Activated naive CD8-positive, alpha-beta T cell treated with anti-CD3 and anti-CD28 coated beads, Interleukin-2, amount 10 ng/mL, durations not matched to agents 7 days and 5 days (primary cell): ENCODE measurements around the gene ITGB3. TPM values are rescaled to one million over a fixed set of nuclear protein-coding genes. Genes with fewer than 3 reads are reported as not detected.

Experiments
- ATAC-seq: fragments of 150-1000 bp; cut with Tn5 transposase; one replicate; pipeline ENCODE4 v1.10.0; 2021; ENCODE audit warnings: low read depth, moderate library complexity
- POLR2A ChIA-PET: fragments of 350-600 bp; sonication (Branson Sonifier 250); formaldehyde crosslinking; loops from one replicate; lab custom pipeline; 2021; ENCODE audit warnings: antibody characterized with exemption; lab: Charles Lee
- DNase-seq: peaks from one replicate; pipeline ENCODE4 v3.0.0; 2021
- H3K27ac Mint-ChIP-seq: one replicate; pipeline ENCODE4 v1.8.0; 2022; ENCODE audit warnings: mild to moderate bottlenecking, mixed read lengths
- H3K27me3 Mint-ChIP-seq: one replicate; pipeline ENCODE4 v1.8.0; 2022; ENCODE audit warnings: mild to moderate bottlenecking, moderate library complexity, mixed read lengths
- H3K36me3 Mint-ChIP-seq: one replicate; pipeline ENCODE4 v1.8.0; 2021; ENCODE audit warnings: mild to moderate bottlenecking, mixed read lengths
- H3K4me1 Mint-ChIP-seq: one replicate; pipeline ENCODE4 v1.8.0; 2021; ENCODE audit warnings: mixed read lengths
- H3K4me3 Mint-ChIP-seq: one replicate; pipeline ENCODE4 v1.8.0; 2022; ENCODE audit warnings: mild to moderate bottlenecking, moderate library complexity, mixed read lengths
- H3K9me3 Mint-ChIP-seq: one replicate; pipeline ENCODE4 v1.8.0; 2021; ENCODE audit warnings: mixed read lengths
- total RNA-seq, 2 experiments: library from RNA; stranded (reverse); gene quantifications; one replicate each; pipeline ENCODE4 v1.2.3, GENCODE V29; 2021

The ITGB3 gene
- total RNA-seq, 2 experiments from 2014 or later, result 0.17 TPM; not detected in 1

DNA sequence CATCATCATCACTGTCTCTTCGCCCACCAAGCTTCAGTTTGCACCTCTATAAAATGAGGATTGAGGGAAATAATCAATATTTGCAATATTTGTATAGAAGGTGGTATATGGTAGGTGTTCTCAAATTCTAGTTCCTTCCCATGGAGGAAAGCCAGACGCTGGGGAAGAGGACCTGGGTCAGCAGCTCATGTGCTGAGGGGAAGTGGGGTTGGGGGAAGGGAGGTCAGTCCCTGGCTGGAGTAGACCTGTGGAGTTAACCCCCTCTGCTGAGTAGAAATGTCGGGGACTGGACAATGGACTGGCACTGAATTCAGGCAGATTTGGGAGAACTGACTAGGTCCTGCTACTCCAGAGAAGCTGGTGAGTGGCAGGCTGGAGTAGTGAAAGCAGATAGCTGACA lies 12.8 kb upstream of the ITGB3 start:
- POLR2A ChIA-PET, result no interaction called here
- Mint-ChIP-seq H3K36me3 (no peaks in the 10 kb centered on the region), H3K4me1 (peaks cover 10% of the 10 kb centered on the region)

DNA sequence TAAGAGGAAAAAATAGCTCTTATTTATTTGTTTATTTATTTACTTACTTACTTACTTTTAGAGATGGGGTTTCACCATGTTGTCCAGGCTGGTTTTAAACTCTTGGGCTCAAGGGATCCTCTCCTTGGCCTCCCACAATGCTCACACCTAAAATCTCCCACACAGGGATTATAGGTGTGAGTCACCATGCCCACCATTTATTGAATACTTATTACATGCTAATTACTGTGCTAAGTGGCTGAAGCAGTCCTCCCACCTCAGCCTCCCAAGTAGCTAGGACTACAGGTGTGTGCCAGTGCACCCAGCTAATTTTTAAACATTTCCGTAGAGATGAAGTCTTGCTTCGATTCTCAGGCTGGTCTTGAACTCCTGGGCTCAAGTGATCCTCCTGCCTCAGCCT lies 11.0 kb upstream of the ITGB3 start:
- POLR2A ChIA-PET, result no interaction called here
- DNase-seq, result no peak

More for the DNA sequence above, 12.8 kb upstream of the ITGB3 start:
- ATAC-seq, result no peak
- peaks cover 21% of the 10 kb centered on the region for H3K27me3 Mint-ChIP-seq
- H3K4me3 Mint-ChIP-seq, result no peak overlapping the region
- peaks cover 1% of the 10 kb centered on the region for H3K9me3 Mint-ChIP-seq
- no peak for DNase-seq
- H3K27ac Mint-ChIP-seq, result no peak overlapping the region

DNA sequence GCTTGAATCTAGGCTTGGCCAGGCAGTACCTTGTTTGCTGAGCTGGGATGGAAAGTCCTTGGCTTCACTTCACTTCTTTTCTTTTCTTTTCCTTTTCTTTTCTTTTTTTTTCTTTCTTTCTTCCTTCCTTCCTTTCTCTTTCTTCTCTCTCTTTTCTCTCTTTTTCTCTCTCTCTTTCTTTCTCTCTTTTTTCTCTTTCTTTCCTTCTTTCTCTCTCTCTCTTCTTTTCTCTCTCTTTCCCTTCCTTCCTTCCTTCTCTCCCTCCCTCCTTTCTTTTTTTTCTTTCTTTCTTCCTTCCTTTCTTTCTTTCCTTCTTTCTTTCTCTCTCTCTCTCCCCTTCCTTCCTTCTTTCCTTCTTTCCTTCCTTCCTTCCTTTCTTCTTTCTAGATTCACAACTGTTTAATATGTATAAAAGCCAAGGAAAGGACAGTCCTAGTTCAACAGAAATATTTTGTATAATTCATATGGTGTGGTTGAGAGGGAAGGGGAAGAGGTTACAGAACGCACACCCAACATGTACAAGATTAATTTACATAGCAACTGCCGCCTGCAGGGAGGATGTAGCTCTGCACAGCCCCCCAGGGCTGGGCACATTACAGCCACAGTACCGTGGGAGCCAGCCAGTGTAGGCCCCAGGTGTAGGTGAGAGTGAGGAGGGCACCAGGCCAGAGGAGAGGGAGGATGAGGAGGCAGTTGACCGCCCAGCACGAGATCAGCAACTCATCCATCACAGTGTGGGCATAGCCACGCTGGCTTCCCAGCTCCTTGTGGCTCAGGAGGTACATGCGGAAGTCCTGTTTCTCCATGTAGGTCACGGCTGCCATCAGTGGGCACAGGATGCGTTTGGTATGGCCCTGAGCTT lies 9.7 kb upstream of the ITGB3 start:
- Mint-ChIP-seq H3K4me3 (no peak overlapping the region), H3K36me3 (no peaks in the 10 kb centered on the region), H3K27ac (no peak overlapping the region), H3K9me3 (no peaks in the 10 kb centered on the region), H3K27me3 (peaks cover 44% of the 10 kb centered on the region), H3K4me1 (peaks cover 10% of the 10 kb centered on the region)
- POLR2A ChIA-PET, result no interaction called here
- DNase-seq (no peak), ATAC-seq (no peak)

More for the DNA sequence above, 11.0 kb upstream of the ITGB3 start:
- ATAC-seq, result no peak
- Mint-ChIP-seq H3K27me3 (peaks cover 32% of the 10 kb centered on the region), H3K9me3 (no peaks in the 10 kb centered on the region), H3K4me1 (peaks cover 10% of the 10 kb centered on the region), H3K4me3 (no peak overlapping the region), H3K27ac (no peak overlapping the region), H3K36me3 (no peaks in the 10 kb centered on the region)

DNA sequence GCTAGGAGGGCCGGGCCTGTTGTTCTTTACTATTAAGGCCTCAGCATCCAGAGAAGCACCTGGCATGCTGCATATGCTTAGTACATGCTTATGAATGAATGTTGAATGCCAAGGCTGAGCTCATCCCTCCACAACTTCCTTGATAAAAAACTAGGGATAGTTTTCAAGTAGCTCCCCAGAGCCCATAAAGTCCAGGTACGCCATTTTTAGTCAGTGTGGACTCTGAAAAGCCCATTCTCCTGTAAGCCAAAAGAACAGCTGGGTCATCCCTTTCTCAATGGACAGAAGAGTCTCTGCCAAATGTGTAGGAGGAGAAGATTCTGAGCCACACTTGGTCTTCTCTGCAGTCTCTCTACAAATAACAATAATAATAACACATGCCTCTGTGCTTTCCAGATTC lies 8.9 kb upstream of the ITGB3 start:
- Mint-ChIP-seq H3K9me3 (no peaks in the 10 kb centered on the region), H3K4me3 (no peak overlapping the region), H3K27me3 (peaks cover 47% of the 10 kb centered on the region), H3K36me3 (no peaks in the 10 kb centered on the region), H3K27ac (no peak overlapping the region), H3K4me1 (peaks cover 6% of the 10 kb centered on the region)
- POLR2A ChIA-PET, result no interaction called here
- no peak for ATAC-seq
- DNase-seq, result no peak

DNA sequence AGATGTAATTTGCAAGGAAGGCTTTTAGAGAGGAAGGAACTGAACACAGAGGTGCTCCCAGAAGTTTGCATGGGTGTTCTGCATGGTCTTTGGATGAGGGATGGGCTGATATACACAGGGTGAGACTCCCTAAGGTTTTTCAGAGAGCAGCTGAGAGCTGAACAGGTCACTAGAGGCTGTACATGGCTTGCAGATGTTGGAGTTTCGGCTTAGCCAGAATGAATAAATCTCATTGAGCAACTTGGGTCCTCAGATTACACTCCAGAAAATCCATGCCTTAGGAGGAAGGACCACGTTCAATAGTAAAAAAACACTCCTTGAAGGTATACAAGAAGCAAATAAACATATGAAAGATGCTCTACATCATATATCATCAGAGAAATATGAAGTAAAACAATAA lies 7.5 kb upstream of the ITGB3 start:
- H3K9me3 Mint-ChIP-seq, result no peaks in the 10 kb centered on the region
- DNase-seq (no peak), ATAC-seq (no peak)
- H3K4me3 Mint-ChIP-seq, result no peak overlapping the region
- no peak overlapping the region for H3K27ac Mint-ChIP-seq
- H3K4me1 Mint-ChIP-seq, result no peaks in the 10 kb centered on the region
- H3K27me3 Mint-ChIP-seq, result peaks cover 56% of the 10 kb centered on the region
- no peaks in the 10 kb centered on the region for H3K36me3 Mint-ChIP-seq
- POLR2A ChIA-PET, result no interaction called here

DNA sequence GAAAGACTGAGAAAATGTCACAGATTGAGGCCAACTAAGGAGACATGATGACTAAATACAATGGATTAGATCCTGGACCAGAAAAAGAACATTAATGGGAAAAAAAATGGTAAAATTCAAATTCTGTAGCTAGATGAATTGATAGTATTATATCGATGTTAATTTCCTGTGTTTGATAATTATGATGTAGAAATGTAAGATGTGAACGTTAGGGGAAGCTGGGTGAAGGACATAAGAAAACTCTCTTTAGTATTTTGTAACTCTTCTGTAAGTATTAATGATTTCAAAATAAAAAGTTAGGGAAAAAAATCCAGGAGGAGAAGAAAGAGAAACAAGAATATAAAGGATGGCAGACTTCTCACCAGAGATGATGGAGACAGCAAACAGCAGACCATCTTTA lies 2.8 kb upstream of the ITGB3 start:
- DNase-seq, result no peak
- ATAC-seq, result no peak
- H3K36me3 Mint-ChIP-seq, result no peaks in the 10 kb centered on the region
- H3K4me3 Mint-ChIP-seq, result no peak overlapping the region
- no peak overlapping the region for H3K27ac Mint-ChIP-seq
- H3K4me1 Mint-ChIP-seq, result peaks cover 9% of the 10 kb centered on the region
- peaks cover 65% of the 10 kb centered on the region for H3K27me3 Mint-ChIP-seq
- POLR2A ChIA-PET, result no interaction called here
- H3K9me3 Mint-ChIP-seq, result no peaks in the 10 kb centered on the region

DNA sequence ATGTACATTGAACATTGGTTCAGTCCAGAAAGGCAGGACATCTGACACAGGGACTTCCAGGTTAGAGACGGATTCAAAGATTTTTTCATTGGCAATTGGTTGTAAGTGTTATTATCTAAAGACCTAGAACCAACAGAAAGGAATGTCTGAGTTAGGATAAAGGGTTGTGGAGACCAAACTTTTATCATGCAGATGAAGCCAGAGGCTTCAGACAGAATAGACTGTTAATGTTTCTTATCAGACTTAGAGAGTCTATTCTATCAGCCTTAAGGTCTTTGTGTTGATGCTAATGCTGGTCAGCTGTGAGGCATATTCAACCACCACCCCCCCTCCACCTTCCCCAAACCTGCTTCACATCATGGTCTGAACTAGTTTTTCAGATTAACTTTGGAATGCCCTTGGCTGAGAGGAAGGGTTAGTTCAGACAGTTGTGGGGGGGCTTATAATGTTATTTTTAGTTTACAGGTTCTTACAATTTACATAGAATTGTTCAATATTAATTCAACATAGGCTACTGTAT lies 2.1 kb upstream of the ITGB3 start:
- no peak overlapping the region for H3K27ac Mint-ChIP-seq
- H3K36me3 Mint-ChIP-seq, result no peaks in the 10 kb centered on the region
- H3K9me3 Mint-ChIP-seq, result no peaks in the 10 kb centered on the region
- POLR2A ChIA-PET, result no interaction called here
- peaks cover 65% of the 10 kb centered on the region for H3K27me3 Mint-ChIP-seq
- H3K4me1 Mint-ChIP-seq, result peaks cover 12% of the 10 kb centered on the region
- DNase-seq, result no peak
- no peak for ATAC-seq
- H3K4me3 Mint-ChIP-seq, result no peak overlapping the region

DNA sequence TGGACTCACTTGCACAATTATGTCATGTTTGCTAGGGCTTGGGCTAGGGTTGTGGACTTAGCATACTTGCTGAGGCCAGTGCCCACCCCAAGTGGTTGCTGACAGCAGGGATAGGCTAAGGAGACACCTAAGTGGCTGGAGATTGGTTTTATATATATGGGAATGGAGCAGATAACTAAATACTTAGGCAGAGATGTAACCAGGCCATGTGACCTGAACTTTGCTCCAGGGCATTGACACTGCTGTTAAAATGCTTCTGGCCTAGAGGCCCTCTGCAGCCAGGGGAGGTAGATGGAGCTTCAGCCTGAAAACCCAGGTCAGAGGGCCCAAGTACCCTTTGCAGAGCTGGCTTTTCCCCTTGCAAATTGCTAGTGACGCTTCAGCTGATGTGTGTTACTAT lies 1.4 kb upstream of the ITGB3 start:
- POLR2A ChIA-PET, result interaction anchor here (0.5 kb wide), 1 partner anchor 23 kb away, joined by 3 read pairs; no protein-coding TSS in a partner anchor
- H3K9me3 Mint-ChIP-seq, result no peaks in the 10 kb centered on the region

DNA sequence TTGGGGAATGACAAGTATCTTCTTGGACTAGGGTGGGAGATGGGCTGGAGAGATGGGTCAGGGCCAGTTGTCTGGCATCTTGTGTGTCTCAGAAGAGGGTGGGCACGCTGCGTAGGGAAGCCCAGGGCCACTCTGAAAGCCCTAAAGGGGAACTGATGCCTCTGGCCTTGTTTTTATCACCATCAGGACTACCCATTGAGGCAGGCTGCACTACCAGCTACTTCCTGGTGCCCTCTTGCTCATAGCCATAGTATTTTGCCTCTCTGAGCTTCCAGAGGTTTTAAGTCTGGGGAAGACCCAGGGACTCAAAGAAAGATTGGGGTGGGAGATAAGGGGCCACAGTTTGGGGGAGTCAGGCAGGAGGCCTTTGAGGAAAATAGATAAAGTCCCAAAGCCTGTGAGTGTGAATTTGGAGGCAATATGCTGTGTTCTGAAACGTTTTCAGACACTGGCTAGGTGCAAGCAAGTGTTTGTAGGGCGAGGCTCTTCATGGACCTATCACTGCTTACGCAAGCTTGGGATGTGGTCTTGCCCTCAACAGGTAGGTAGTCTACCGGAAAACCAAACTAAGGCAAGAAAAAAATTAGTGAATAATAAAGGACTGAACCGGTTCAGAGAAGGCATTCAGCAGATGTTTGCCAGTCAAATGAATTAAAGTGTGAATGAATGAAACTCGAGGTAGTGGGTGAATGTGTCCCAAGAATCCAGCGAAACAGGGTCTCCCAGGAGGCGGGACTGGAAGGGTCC lies 688 bp upstream of the ITGB3 start:
- Mint-ChIP-seq H3K4me1 (peaks cover 24% of the 10 kb centered on the region), H3K36me3 (no peaks in the 10 kb centered on the region), H3K27me3 (peaks cover 71% of the 10 kb centered on the region), H3K4me3 (peak overlapping the region; percentile 60), H3K9me3 (no peaks in the 10 kb centered on the region), H3K27ac (no peak overlapping the region)
- ATAC-seq (no peak), DNase-seq (no peak)
- POLR2A ChIA-PET, result no interaction called here

More for the DNA sequence above, 1.4 kb upstream of the ITGB3 start:
- H3K4me3 Mint-ChIP-seq, result no peak overlapping the region
- ATAC-seq (no peak), DNase-seq (no peak)
- H3K4me1 Mint-ChIP-seq, result peaks cover 16% of the 10 kb centered on the region
- peaks cover 69% of the 10 kb centered on the region for H3K27me3 Mint-ChIP-seq
- no peaks in the 10 kb centered on the region for H3K36me3 Mint-ChIP-seq
- no peak overlapping the region for H3K27ac Mint-ChIP-seq

DNA sequence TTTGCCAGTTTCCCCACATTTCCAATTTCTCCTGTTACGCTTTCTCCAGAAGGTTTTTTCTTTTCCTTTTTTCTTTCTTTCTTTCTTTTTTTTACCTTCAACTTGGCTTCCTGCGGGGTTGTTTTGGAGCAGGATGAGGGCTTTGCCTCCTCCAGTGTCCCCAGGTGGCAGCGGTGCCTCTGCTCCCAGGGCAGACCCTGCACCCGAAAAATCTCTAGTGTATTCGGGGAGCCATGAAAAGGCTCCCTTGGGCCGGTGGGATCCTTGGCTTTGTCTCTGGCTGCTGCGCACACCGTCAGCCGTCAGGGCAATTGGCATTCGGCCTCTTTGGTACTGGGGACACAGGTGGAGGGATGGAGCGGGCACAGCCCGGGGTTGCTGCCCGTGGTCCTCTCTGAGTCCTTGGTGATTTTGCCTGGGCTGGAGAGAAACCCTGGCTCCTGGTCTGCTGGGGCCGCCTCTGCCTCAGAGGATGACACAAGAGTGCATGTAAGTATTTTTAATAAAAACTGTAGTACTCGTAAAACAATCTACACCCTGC lies 846 bp downstream of the ITGB3 start:
- ATAC-seq (no peak), DNase-seq (no peak)
- Mint-ChIP-seq H3K4me1 (peaks cover 25% of the 10 kb centered on the region), H3K27ac (peak overlapping the region; percentile 23), H3K36me3 (no peaks in the 10 kb centered on the region), H3K27me3 (peaks cover 73% of the 10 kb centered on the region), H3K4me3 (peak overlapping the region; percentile 86), H3K9me3 (no peaks in the 10 kb centered on the region)
- POLR2A ChIA-PET, result no interaction called here

DNA sequence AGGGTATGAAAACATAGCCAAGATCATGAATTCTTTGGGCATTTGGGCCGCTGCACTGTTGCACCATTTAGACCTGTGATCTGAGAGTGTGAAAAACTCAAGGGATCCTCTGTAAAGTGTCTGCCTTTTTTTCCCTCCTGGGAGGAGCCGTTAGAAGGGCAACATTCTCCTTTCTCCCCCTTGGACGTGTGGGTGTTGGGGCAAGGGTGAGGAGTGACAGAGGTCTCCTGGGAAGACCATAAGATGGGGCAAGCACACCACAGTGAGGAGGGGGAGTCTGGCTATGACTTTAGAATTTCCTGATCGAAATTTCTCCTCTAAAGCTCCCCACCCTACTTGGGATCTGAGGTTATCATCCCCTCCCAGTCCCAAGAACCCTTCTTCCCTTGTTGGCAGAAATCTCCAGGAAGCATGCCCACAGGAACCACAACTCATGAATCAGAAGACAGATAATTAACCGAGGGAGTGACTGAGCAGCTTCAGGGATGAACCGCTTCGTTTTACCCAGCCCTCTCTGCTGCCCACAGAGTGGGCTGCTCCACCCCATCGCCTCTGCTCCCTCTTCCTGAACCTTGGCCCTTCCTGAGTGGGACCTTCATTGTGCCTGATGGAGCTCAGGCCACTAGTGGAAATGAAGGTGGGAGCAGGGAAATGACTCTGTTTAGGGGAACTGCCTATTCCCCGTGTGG lies 4.2 kb downstream of the ITGB3 start:
- ATAC-seq, result no peak
- no peak for DNase-seq
- POLR2A ChIA-PET, result no interaction called here
- Mint-ChIP-seq H3K9me3 (no peaks in the 10 kb centered on the region), H3K27ac (no peak overlapping the region), H3K36me3 (no peaks in the 10 kb centered on the region), H3K4me3 (no peak overlapping the region), H3K4me1 (peaks cover 25% of the 10 kb centered on the region), H3K27me3 (peaks cover 71% of the 10 kb centered on the region)

DNA sequence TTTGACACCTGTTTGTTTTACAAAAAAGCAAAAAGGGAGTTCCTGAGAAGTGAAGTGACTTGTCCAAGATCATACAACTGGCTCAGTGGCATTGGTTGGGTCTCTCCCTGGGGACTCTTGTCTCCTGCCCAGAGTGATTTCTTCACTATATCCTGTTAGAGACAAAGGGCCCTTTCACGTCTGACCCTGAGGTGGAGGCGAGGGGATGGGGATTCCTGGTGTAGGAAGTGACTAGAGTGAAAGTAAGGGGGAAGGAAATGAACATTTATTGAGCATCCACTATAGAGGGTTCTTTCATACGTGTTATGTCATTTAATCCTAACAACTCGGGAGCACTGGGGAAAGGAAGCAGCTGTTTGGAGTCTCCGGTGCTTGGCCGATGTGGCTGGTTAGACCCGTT lies 9.0 kb downstream of the ITGB3 start:
- no peak for DNase-seq
- H3K27me3 Mint-ChIP-seq, result peaks cover 40% of the 10 kb centered on the region
- no peaks in the 10 kb centered on the region for H3K36me3 Mint-ChIP-seq
- H3K9me3 Mint-ChIP-seq, result no peaks in the 10 kb centered on the region
- H3K4me3 Mint-ChIP-seq, result no peak overlapping the region
- H3K4me1 Mint-ChIP-seq, result peaks cover 5% of the 10 kb centered on the region
- POLR2A ChIA-PET, result no interaction called here
- H3K27ac Mint-ChIP-seq, result no peak overlapping the region
- no peak for ATAC-seq

DNA sequence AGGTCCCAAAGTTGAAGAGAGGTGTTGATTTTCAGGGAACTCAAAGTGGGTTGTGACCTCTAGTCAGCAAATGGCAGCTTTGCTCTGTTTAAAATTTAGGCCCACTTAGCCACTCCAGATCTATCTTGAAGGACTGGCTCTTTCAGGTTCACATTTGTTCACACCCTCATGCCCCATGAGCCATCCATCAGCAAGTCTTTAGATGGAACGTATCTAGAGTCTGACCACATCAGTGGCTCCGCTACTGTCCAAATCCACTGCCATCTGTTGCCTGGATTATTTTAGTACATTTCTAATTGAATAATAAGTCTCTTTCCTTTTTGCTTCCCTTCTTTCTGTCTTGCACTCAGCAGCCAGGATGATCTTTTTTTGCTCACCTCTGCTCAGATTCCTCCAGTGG lies 10.5 kb downstream of the ITGB3 start:
- DNase-seq (no peak), ATAC-seq (no peak)
- no peak overlapping the region for H3K27ac Mint-ChIP-seq
- no peaks in the 10 kb centered on the region for H3K36me3 Mint-ChIP-seq
- peaks cover 26% of the 10 kb centered on the region for H3K27me3 Mint-ChIP-seq
- H3K4me1 Mint-ChIP-seq, result no peaks in the 10 kb centered on the region
- no peak overlapping the region for H3K4me3 Mint-ChIP-seq
- POLR2A ChIA-PET, result no interaction called here
- peaks cover under 1% of the 10 kb centered on the region for H3K9me3 Mint-ChIP-seq
